ENCODE measurements around the gene LUZP2.

LUZP2 gene

DNA sequence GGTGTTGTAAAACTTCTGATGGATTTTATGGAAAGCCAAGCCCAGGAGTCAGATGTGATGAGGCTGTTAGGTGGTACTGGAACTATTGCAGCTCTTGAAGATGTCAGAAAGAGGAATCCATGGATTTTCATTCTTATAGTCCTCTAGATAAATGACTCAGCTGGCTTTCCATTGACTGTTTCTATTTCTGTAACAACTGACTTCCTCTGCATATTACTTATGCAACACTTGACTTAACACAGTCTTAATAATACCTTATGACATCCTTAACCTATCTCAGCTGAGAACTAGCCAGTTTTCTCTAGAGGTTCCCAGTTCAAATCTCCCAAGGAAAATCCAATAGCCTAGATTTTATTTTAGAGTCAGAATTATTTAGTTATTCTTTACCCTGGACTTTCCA lies 263.8 kb downstream of the LUZP2 start:
- no peak overlapping the region for H3K4me2 ChIP-seq (ENCODE audit: low read depth, low read length, poor library complexity, severe bottlenecking)
- H3K9me2 ChIP-seq (replicated peaks; ENCODE audit: insufficient read depth, low read length): no peaks in the 10 kb centered on the region
- TF ChIP-seq, protein P1, sequence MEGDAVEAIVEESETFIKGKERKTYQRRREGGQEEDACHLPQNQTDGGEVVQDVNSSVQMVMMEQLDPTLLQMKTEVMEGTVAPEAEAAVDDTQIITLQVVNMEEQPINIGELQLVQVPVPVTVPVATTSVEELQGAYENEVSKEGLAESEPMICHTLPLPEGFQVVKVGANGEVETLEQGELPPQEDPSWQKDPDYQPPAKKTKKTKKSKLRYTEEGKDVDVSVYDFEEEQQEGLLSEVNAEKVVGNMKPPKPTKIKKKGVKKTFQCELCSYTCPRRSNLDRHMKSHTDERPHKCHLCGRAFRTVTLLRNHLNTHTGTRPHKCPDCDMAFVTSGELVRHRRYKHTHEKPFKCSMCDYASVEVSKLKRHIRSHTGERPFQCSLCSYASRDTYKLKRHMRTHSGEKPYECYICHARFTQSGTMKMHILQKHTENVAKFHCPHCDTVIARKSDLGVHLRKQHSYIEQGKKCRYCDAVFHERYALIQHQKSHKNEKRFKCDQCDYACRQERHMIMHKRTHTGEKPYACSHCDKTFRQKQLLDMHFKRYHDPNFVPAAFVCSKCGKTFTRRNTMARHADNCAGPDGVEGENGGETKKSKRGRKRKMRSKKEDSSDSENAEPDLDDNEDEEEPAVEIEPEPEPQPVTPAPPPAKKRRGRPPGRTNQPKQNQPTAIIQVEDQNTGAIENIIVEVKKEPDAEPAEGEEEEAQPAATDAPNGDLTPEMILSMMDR (IDR thresholded peaks at IDR 0.05; ENCODE audit: insufficient read depth, low read length, poor library complexity, severe bottlenecking): no peak
- no peak for TF ChIP-seq EZH2phosphoT487 (conservative IDR thresholded peaks at IDR 0.05; ENCODE audit: low read length)
- no peak overlapping the region for H3K4me3 ChIP-seq (ENCODE audit: insufficient read depth, low read length, poor library complexity, severe bottlenecking)
- no peaks in the 10 kb centered on the region for H3F3A ChIP-seq (ENCODE audit: insufficient read depth)
- no peaks in the 10 kb centered on the region for H3K9me3 ChIP-seq (ENCODE audit: insufficient read depth, low read length)
- H4K20me1 ChIP-seq (ENCODE audit: low read depth, low read length): no peaks in the 10 kb centered on the region
- H3K36me3 ChIP-seq (ENCODE audit: low read length): peaks cover 4% of the 10 kb centered on the region; the same call in 1 of the 2 replicates
- no peak overlapping the region for H3K27ac ChIP-seq (ENCODE audit: low read depth, low read length)
- H3K27me3 ChIP-seq (ENCODE audit: low read length): no peaks in the 10 kb centered on the region
- H2AFZ ChIP-seq (ENCODE audit: low read depth, low read length, severe bottlenecking): no peak overlapping the region
- H3K9ac ChIP-seq (ENCODE audit: low read length): no peak overlapping the region
- no peaks in the 10 kb centered on the region for H3K79me2 ChIP-seq (ENCODE audit: insufficient read depth, low read length)

DNA sequence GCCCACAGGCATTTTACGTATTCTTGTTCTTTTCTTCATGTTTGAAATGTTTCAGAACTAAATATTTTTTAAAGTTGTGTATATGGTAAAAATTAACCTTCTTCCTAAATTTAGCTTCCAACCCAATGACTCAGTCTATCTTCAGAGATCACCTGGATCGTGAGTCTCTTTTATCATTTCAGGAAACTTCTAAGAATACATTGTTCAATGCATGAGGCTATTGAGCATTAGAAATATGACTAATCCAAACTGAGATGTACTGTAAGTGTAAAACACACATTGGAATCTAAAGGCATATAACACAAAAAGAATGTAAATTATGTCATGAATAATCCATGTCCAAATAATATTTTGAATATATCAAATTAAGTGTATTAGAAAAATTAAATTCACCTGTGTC lies 265.2 kb downstream of the LUZP2 start:
- no peaks in the 10 kb centered on the region for H3K27me3 ChIP-seq (ENCODE audit: low read length)
- TF ChIP-seq EZH2phosphoT487 (conservative IDR thresholded peaks at IDR 0.05; ENCODE audit: low read length): no peak
- TF ChIP-seq, protein P1 (IDR thresholded peaks at IDR 0.05; ENCODE audit: insufficient read depth, low read length, poor library complexity, severe bottlenecking): no peak
- no peak overlapping the region for H2AFZ ChIP-seq (ENCODE audit: low read depth, low read length, severe bottlenecking)
- no peaks in the 10 kb centered on the region for H3K9me3 ChIP-seq (ENCODE audit: insufficient read depth, low read length)
- H3K27ac ChIP-seq (ENCODE audit: low read depth, low read length): no peak overlapping the region
- H3F3A ChIP-seq (ENCODE audit: insufficient read depth): no peaks in the 10 kb centered on the region
- peaks cover 4% of the 10 kb centered on the region; the same call in 1 of the 2 replicates for H3K36me3 ChIP-seq (ENCODE audit: low read length)
- no peaks in the 10 kb centered on the region for H3K9me2 ChIP-seq (replicated peaks; ENCODE audit: insufficient read depth, low read length)
- H4K20me1 ChIP-seq (ENCODE audit: low read depth, low read length): no peaks in the 10 kb centered on the region
- no peak overlapping the region for H3K4me2 ChIP-seq (ENCODE audit: low read depth, low read length, poor library complexity, severe bottlenecking)
- no peak overlapping the region for H3K9ac ChIP-seq (ENCODE audit: low read length)
- H3K4me3 ChIP-seq (ENCODE audit: insufficient read depth, low read length, poor library complexity, severe bottlenecking): no peak overlapping the region
- H3K79me2 ChIP-seq (ENCODE audit: insufficient read depth, low read length): no peaks in the 10 kb centered on the region

DNA sequence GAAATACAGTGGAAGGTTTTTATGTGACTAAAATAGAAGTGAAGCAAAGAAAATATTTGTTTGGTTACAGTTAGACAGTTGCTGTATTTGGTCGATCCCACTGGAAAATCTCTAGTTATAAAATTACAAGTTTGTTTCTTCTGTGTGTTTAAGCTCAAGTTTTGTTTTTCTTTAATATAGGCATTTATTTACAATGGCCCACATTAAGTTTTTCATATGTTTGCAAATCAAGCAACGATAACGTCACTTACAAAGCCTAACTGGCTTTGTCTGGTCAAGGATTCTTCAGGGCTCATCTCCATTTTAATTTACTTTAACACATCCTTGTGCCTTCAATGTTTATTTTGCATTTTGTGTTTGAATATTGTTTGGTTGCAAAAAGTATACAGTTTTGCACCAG lies 270.6 kb downstream of the LUZP2 start:
- Histone ChIP-seq H3K4me2 (ENCODE audit: low read depth, low read length, poor library complexity, severe bottlenecking) (no peak overlapping the region), H3K27me3 (ENCODE audit: low read length) (no peaks in the 10 kb centered on the region), H3K27ac (ENCODE audit: low read depth, low read length) (no peak overlapping the region), H2AFZ (ENCODE audit: low read depth, low read length, severe bottlenecking) (no peak overlapping the region), H3K4me3 (ENCODE audit: insufficient read depth, low read length, poor library complexity, severe bottlenecking) (no peak overlapping the region), H3K36me3 (ENCODE audit: low read length) (no peaks in the 10 kb centered on the region), H3F3A (ENCODE audit: insufficient read depth) (no peaks in the 10 kb centered on the region), H3K79me2 (ENCODE audit: insufficient read depth, low read length) (no peaks in the 10 kb centered on the region), H3K9me2 (replicated peaks; ENCODE audit: insufficient read depth, low read length) (no peaks in the 10 kb centered on the region), H4K20me1 (ENCODE audit: low read depth, low read length) (no peaks in the 10 kb centered on the region), H3K9me3 (ENCODE audit: insufficient read depth, low read length) (no peaks in the 10 kb centered on the region), H3K9ac (ENCODE audit: low read length) (no peak overlapping the region)
- TF ChIP-seq, protein P1 (IDR thresholded peaks at IDR 0.05; ENCODE audit: insufficient read depth, low read length, poor library complexity, severe bottlenecking): no peak
- TF ChIP-seq EZH2phosphoT487 (conservative IDR thresholded peaks at IDR 0.05; ENCODE audit: low read length): no peak
